ENCODE measurements around the gene UTS2R.

Gene UTS2R

GRCh38 chr17:82339634-82340580, 31.7 kb upstream of the UTS2R start:
- Histone ChIP-seq H3K9me3 (ENCODE audit: insufficient read depth, low read length, severe bottlenecking) (no peaks in the 10 kb centered on the region), H3K9ac (ENCODE audit: low read depth, low read length) (no peak overlapping the region), H3K79me2 (ENCODE audit: insufficient read depth, low read length) (no peaks in the 10 kb centered on the region), H3K27ac (ENCODE audit: low read length) (no peak overlapping the region), H4K20me1 (ENCODE audit: insufficient read depth, low read length) (no peaks in the 10 kb centered on the region), H3K4me2 (ENCODE audit: insufficient read depth, low read length) (no peak overlapping the region), H3K4me3 (ENCODE audit: low read depth in 1 of 2, low read length in 2 of 2) (no peak overlapping the region), H2AFZ (ENCODE audit: low read depth, low read length) (no peak overlapping the region), H3K27me3 (ENCODE audit: insufficient read depth, low read length, poor library complexity) (no peaks in the 10 kb centered on the region), H3K4me1 (ENCODE audit: insufficient read depth, low read length) (peaks cover 14% of the 10 kb centered on the region), H3K36me3 (ENCODE audit: insufficient read depth, low read length) (no peaks in the 10 kb centered on the region)
- DNase-seq (no peak), ATAC-seq (ENCODE audit: insufficient read depth, low read depth) (no peak)
- TF ChIP-seq CTCF (IDR thresholded peaks at IDR 0.05; ENCODE audit: borderline replicate concordance, extremely low read depth, low read length, poor library complexity, severe bottlenecking) (no peak), EZH2 (IDR thresholded peaks at IDR 0.05; ENCODE audit: borderline replicate concordance, low read depth, low read length, severe bottlenecking) (no peak)

GRCh38 chr17:82342361-82343079, 29.0 kb upstream of the UTS2R start:
- no peaks in the 10 kb centered on the region for H3K27me3 ChIP-seq (ENCODE audit: insufficient read depth, low read length, poor library complexity)

GRCh38 chr17:82343560-82343959, 28.0 kb upstream of the UTS2R start:
- DNase-seq = no peak
- Histone ChIP-seq H4K20me1 (ENCODE audit: insufficient read depth, low read length) (no peaks in the 10 kb centered on the region), H3K4me2 (ENCODE audit: insufficient read depth, low read length) (no peak overlapping the region), H3K9ac (ENCODE audit: low read depth, low read length) (no peak overlapping the region), H3K36me3 (ENCODE audit: insufficient read depth, low read length) (no peaks in the 10 kb centered on the region), H2AFZ (ENCODE audit: low read depth, low read length) (no peak overlapping the region), H3K27me3 (ENCODE audit: insufficient read depth, low read length, poor library complexity) (no peaks in the 10 kb centered on the region), H3K4me3 (ENCODE audit: low read depth in 1 of 2, low read length in 2 of 2) (no peak overlapping the region), H3K4me1 (ENCODE audit: insufficient read depth, low read length) (no peaks in the 10 kb centered on the region), H3K79me2 (ENCODE audit: insufficient read depth, low read length) (no peaks in the 10 kb centered on the region), H3K27ac (ENCODE audit: low read length) (no peak overlapping the region), H3K9me3 (ENCODE audit: insufficient read depth, low read length, severe bottlenecking) (no peaks in the 10 kb centered on the region)
- 0 out of 3 replicates have a peak, but pooled peaks have one; percentile 22 for ATAC-seq (ENCODE audit: insufficient read depth, low read depth)
- TF ChIP-seq CTCF (IDR thresholded peaks at IDR 0.05; ENCODE audit: borderline replicate concordance, extremely low read depth, low read length, poor library complexity, severe bottlenecking) (no peak), EZH2 (IDR thresholded peaks at IDR 0.05; ENCODE audit: borderline replicate concordance, low read depth, low read length, severe bottlenecking) (no peak)

More at GRCh38 chr17:82342361-82343079, 29.0 kb upstream of the UTS2R start:
- no peak overlapping the region for H3K27ac ChIP-seq (ENCODE audit: low read length)
- H3K79me2 ChIP-seq (ENCODE audit: insufficient read depth, low read length) = no peaks in the 10 kb centered on the region
- ATAC-seq (ENCODE audit: insufficient read depth, low read depth) (no peak), DNase-seq (no peak)
- H4K20me1 ChIP-seq (ENCODE audit: insufficient read depth, low read length) = no peaks in the 10 kb centered on the region
- H3K9ac ChIP-seq (ENCODE audit: low read depth, low read length) = no peak overlapping the region
- no peak overlapping the region for H3K4me3 ChIP-seq (ENCODE audit: low read depth in 1 of 2, low read length in 2 of 2)
- no peaks in the 10 kb centered on the region for H3K36me3 ChIP-seq (ENCODE audit: insufficient read depth, low read length)
- no peak overlapping the region for H3K4me2 ChIP-seq (ENCODE audit: insufficient read depth, low read length)
- TF ChIP-seq CTCF (IDR thresholded peaks at IDR 0.05; ENCODE audit: borderline replicate concordance, extremely low read depth, low read length, poor library complexity, severe bottlenecking) (no peak), EZH2 (IDR thresholded peaks at IDR 0.05; ENCODE audit: borderline replicate concordance, low read depth, low read length, severe bottlenecking) (no peak)
- no peaks in the 10 kb centered on the region for H3K9me3 ChIP-seq (ENCODE audit: insufficient read depth, low read length, severe bottlenecking)
- H2AFZ ChIP-seq (ENCODE audit: low read depth, low read length) = no peak overlapping the region
- no peaks in the 10 kb centered on the region for H3K4me1 ChIP-seq (ENCODE audit: insufficient read depth, low read length)

Data from DND-41 (cell line).